Measurements from ENCODE around the gene TREM2.

- no peak for TF ChIP-seq CTCF (IDR thresholded peaks at IDR 0.05; ENCODE audit: control extremely low read depth in 1 of 3, insufficient read depth in 1 of 3, low read depth in 1 of 3, low read length in 3 of 3)
- TF ChIP-seq EZH2 (IDR thresholded peaks at IDR 0.05; ENCODE audit: low read depth, low read length, severe bottlenecking): no peak
- TF ChIP-seq POLR2A (IDR thresholded peaks at IDR 0.05; ENCODE audit: control extremely low read depth in 1 of 2, low read depth in 2 of 2, low read length in 2 of 2): no peak
- TF ChIP-seq ZNF274 (IDR thresholded peaks at IDR 0.05; ENCODE audit: borderline replicate concordance, extremely low read depth, low read length): no peak
- TF ChIP-seq SAP30 (IDR thresholded peaks at IDR 0.05; ENCODE audit: insufficient read depth, insufficient replicate concordance, low read length): no peak
- no peak for TF ChIP-seq POLR2AphosphoS5 (IDR thresholded peaks at IDR 0.05; ENCODE audit: low read depth, low read length)
- TF ChIP-seq RFX5 (IDR thresholded peaks at IDR 0.05; ENCODE audit: borderline replicate concordance, low read depth, low read length): no peak
- TF ChIP-seq SRF (IDR thresholded peaks at IDR 0.05; ENCODE audit: low read depth, low read length): no peak
- TF ChIP-seq, protein P1, sequence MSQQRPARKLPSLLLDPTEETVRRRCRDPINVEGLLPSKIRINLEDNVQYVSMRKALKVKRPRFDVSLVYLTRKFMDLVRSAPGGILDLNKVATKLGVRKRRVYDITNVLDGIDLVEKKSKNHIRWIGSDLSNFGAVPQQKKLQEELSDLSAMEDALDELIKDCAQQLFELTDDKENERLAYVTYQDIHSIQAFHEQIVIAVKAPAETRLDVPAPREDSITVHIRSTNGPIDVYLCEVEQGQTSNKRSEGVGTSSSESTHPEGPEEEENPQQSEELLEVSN (IDR thresholded peaks at IDR 0.05): no peak
Measured at GRCh38 chr6:41161851-41162552, 914 bp downstream of the TREM2 start.
